Gastrocnemius medialis (tissue), 4 donors: ENCODE data around the gene TPK1.

Experiments used
- POLR2A ChIP-seq, 2 donors: fragments of 450-650 bp; IDR thresholded peaks; one replicate each; pipeline ENCODE4 v1.6.1; 2017; ENCODE audit warnings: antibody characterized with exemption in 2 of 2, mild to moderate bottlenecking in 2 of 2, moderate library complexity in 2 of 2
- TF ChIP-seq, protein P1 (sequence below), 5 experiments: fragments of 450-650 bp in 3 of 5; fragments of 200-600 bp in 2 of 5; sonication (generic) in 2 of 5; IDR thresholded peaks in 4 of 5; conservative IDR thresholded peaks in 1 of 5; 1 replicate in 4 of 5; 2 replicates in 1 of 5; pipeline ENCODE4 v1.5.1; 2016 to 2019; ENCODE audit warnings: antibody characterized with exemption in 5 of 5, mild to moderate bottlenecking in 3 of 5, moderate library complexity in 3 of 5

DNA sequence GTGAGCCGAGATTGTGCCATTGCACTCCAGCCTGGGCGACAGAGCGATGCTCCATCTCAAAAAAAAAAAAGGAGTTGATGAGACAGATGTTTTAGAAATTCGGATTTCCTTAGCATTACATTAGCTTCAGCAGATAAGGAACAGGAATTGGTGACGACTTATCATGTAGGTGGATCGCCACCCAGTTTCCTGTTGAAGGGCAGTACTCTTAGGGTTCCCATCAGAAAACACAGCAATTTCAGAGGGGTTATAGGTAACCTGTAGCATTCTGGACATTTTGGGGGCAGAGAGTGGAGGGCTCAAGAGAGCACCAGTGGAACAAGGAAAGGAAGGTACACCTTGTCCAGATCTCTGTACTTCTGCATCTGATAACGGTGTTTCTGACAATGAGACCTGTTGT, 286.0 kb downstream of the TPK1 start:
- TF ChIP-seq, protein P1, sequence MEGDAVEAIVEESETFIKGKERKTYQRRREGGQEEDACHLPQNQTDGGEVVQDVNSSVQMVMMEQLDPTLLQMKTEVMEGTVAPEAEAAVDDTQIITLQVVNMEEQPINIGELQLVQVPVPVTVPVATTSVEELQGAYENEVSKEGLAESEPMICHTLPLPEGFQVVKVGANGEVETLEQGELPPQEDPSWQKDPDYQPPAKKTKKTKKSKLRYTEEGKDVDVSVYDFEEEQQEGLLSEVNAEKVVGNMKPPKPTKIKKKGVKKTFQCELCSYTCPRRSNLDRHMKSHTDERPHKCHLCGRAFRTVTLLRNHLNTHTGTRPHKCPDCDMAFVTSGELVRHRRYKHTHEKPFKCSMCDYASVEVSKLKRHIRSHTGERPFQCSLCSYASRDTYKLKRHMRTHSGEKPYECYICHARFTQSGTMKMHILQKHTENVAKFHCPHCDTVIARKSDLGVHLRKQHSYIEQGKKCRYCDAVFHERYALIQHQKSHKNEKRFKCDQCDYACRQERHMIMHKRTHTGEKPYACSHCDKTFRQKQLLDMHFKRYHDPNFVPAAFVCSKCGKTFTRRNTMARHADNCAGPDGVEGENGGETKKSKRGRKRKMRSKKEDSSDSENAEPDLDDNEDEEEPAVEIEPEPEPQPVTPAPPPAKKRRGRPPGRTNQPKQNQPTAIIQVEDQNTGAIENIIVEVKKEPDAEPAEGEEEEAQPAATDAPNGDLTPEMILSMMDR (IDR thresholded peaks at IDR 0.05 in 4 of 5, conservative IDR thresholded peaks at IDR 0.05 in 1 of 5), result no peak
- TF ChIP-seq POLR2A (IDR thresholded peaks at IDR 0.05), result no peak
